ENCODE data around the gene AGFG1. TPM values are rescaled to one million over a fixed set of nuclear protein-coding genes. Genes with fewer than 3 reads are reported as not detected.

The AGFG1 gene, protein sequence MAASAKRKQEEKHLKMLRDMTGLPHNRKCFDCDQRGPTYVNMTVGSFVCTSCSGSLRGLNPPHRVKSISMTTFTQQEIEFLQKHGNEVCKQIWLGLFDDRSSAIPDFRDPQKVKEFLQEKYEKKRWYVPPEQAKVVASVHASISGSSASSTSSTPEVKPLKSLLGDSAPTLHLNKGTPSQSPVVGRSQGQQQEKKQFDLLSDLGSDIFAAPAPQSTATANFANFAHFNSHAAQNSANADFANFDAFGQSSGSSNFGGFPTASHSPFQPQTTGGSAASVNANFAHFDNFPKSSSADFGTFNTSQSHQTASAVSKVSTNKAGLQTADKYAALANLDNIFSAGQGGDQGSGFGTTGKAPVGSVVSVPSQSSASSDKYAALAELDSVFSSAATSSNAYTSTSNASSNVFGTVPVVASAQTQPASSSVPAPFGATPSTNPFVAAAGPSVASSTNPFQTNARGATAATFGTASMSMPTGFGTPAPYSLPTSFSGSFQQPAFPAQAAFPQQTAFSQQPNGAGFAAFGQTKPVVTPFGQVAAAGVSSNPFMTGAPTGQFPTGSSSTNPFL
- total RNA-seq, result 10 to 100 TPM; 50.0 to 69.2 (median 58.9) TPM

DNA sequence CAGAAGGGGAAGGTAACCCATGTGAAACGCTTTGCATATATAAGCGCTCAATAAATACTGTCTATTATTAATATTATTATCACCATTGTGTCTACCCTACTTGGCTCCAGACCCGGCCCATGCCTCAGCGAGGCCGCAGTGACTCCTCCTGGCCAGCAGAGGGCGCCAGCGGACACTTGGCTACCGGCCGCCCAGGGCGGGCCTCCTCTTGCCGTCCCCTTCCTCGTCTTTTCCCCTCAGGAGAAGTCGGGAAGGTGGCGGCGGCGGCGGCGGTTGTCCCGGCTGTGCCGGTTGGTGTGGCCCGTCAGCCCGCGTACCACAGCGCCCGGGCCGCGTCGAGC lies at the start of gene AGFG1:
Gene AGFG1 (plus strand): TSS at position 233 of the 341 bp plus-strand sequence. CDS start 266 bp downstream, outside the sequence.
- no peaks in the 10 kb centered on the region for H3K27me3 ChIP-seq

GRCh38 chr2:227423656-227424499 lies 48.1 kb upstream of the AGFG1 start:
- H3K27me3 ChIP-seq, result no peaks in the 10 kb centered on the region
- WGBS, 2 donors, result 64 to 70% methylated on average over 10 of the region's 10 CpGs
- no peak for TF ChIP-seq POLR2A (IDR thresholded peaks at IDR 0.05)
- TF ChIP-seq, protein P1, sequence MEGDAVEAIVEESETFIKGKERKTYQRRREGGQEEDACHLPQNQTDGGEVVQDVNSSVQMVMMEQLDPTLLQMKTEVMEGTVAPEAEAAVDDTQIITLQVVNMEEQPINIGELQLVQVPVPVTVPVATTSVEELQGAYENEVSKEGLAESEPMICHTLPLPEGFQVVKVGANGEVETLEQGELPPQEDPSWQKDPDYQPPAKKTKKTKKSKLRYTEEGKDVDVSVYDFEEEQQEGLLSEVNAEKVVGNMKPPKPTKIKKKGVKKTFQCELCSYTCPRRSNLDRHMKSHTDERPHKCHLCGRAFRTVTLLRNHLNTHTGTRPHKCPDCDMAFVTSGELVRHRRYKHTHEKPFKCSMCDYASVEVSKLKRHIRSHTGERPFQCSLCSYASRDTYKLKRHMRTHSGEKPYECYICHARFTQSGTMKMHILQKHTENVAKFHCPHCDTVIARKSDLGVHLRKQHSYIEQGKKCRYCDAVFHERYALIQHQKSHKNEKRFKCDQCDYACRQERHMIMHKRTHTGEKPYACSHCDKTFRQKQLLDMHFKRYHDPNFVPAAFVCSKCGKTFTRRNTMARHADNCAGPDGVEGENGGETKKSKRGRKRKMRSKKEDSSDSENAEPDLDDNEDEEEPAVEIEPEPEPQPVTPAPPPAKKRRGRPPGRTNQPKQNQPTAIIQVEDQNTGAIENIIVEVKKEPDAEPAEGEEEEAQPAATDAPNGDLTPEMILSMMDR (IDR thresholded peaks at IDR 0.05), result no peak
- H3K4me1 ChIP-seq, result no peaks in the 10 kb centered on the region
- DNase-seq, result no peak
- intact Hi-C loops (cut with DNase I), result no loop called here
- H3K36me3 ChIP-seq, result no peaks in the 10 kb centered on the region
- no peak overlapping the region for H3K27ac ChIP-seq
- no peak overlapping the region for H3K4me3 ChIP-seq (replicated peaks in 1 of 3)
- no peaks in the 10 kb centered on the region for H3K9me3 ChIP-seq

More for the DNA sequence above, at the start of gene AGFG1:
- 0 to 1% methylated on average over 11 to 26 of the region's 28 CpGs for WGBS, 2 donors
- TF ChIP-seq POLR2A (IDR thresholded peaks at IDR 0.05), result peak in 1 of 2 donors; percentile 84
- TF ChIP-seq, protein P1 (IDR thresholded peaks at IDR 0.05), result peak; percentile 87 to 99 (median 97)
- intact Hi-C loops (cut with DNase I), result no loop called here
- Histone ChIP-seq H3K4me3 (replicated peaks in 1 of 3) (peak within 1 kb of the TSS; percentile 70 to 92 (median 75)), H3K9me3 (no peaks in the 10 kb centered on the region), H3K4me1 (peaks cover 18 to 22% of the 10 kb centered on the region in 2 donors), H3K36me3 (no peaks in the 10 kb centered on the region), H3K27ac (peak within 1 kb of the TSS; percentile 74 to 88 (median 85))
- DNase-seq, result peak; percentile 77 to 79

DNA sequence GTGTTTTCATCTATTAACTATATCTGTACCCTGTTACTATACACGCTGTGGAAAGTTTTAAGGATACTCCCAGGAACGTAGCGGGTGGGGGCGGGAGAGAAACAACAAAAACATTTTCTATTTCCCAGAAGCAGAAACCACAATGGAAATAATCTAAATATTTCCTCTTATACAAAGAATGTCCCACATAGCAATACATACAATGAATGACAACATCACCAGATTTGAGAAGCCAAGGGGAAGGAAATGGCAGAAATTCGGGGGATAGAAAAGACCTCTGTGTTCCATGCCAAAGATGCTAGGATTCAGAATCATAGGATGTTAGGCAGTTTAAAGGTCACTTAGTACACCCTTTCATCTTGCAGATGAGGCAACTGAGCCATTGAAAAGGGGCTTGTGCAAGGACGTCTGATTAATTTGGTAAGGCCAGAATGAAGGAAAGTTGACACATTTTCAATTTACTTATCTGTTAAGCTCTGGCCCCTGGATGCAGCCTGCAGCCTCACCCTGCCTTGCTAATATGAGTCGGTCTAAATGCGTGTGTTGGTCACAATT lies 43.1 kb upstream of the AGFG1 start:
- Histone ChIP-seq H3K4me1 (no peaks in the 10 kb centered on the region), H3K27me3 (no peaks in the 10 kb centered on the region), H3K9me3 (no peaks in the 10 kb centered on the region), H3K27ac (no peak overlapping the region), H3K36me3 (no peaks in the 10 kb centered on the region), H3K4me3 (replicated peaks in 1 of 3) (no peak overlapping the region)
- WGBS, 2 donors, result 88 to 89% methylated on average over 8 of the region's 8 CpGs
- DNase-seq, result no peak
- intact Hi-C loops (cut with DNase I), result no loop called here
- TF ChIP-seq, protein P1 (IDR thresholded peaks at IDR 0.05), result no peak
- TF ChIP-seq POLR2A (IDR thresholded peaks at IDR 0.05), result no peak

DNA sequence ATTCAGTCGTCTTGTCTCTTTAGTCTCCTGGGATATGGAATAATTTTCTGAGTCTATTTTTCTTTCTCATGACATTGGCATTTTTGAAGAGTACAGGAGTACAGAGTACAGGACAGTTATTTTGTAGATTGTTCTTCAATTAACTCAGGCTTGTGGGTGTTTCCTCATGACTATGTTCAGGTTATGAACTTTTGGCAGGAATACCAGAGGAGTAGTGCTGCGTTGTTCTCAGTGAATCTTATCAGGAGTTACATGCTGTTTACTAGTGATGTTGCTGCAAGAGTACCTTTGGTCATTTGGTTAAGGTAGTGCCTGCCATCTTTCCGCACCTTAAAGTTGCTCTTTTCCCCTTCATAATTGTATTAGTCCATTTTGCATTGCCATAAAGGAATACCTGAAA lies 41.3 kb upstream of the AGFG1 start:
- no peak for DNase-seq
- no peak for TF ChIP-seq POLR2A (IDR thresholded peaks at IDR 0.05)
- TF ChIP-seq, protein P1 (IDR thresholded peaks at IDR 0.05), result no peak
- no peaks in the 10 kb centered on the region for H3K36me3 ChIP-seq
- H3K27me3 ChIP-seq, result no peaks in the 10 kb centered on the region
- intact Hi-C loops (cut with DNase I), result no loop called here
- no peak overlapping the region for H3K27ac ChIP-seq
- WGBS, 2 donors, result 73 to 89% methylated on average over 3 of the region's 3 CpGs
- no peaks in the 10 kb centered on the region for H3K4me1 ChIP-seq
- H3K9me3 ChIP-seq, result no peaks in the 10 kb centered on the region
- H3K4me3 ChIP-seq (replicated peaks in 1 of 3), result no peak overlapping the region
